ENCODE results near the gene BCL2L14.
A peak's percentile ranks its signal among the peaks of the same experiment; 100 is the strongest.

BCL2L14 gene, protein sequence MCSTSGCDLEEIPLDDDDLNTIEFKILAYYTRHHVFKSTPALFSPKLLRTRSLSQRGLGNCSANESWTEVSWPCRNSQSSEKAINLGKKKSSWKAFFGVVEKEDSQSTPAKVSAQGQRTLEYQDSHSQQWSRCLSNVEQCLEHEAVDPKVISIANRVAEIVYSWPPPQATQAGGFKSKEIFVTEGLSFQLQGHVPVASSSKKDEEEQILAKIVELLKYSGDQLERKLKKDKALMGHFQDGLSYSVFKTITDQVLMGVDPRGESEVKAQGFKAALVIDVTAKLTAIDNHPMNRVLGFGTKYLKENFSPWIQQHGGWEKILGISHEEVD

DNA sequence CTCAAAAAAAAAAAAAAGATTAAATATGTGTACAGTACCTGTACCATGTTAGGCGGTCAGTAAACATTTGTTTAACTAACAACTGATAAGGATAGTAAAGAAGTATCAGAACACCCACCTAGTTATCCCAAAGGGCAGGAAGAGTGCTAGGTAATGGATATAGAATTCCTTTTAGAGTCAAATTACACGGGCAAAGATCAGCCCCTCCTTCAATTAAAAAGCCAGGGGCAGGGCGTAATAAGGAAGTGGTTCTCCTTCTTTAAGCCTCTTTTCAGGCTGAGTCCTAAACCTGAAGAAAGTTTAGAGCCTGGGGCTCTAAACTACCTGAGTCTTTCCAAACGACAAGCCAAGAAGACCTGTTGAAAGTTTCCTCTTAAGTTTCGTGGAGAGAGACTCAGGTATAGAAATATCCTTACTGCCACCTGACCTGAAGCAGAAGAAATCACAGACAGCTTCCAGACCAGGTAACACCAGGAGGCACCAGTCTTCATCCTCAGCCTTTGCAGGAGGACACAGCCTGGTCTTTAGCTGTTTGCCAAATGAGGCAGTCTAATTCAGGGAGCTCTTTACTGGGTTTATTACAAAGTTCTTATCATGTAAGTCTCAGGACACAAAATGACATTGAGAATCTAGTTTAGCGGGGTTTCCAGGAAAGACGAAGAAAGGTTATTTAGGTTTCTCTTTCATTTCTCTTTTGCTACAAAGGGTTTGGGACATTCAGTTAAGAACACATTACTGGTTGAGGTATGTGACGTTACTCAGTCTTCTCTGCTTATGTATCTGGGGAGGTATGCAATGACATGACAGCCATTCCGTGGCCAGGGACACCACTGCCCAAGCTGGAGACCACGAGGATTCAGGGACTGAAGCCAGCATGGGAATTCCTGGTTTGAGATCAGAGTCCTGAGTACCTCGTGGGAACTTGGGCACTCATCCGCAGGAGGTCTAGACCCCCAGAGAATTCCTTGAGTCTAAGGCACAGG, at the start of gene BCL2L14:
Gene BCL2L14 (plus strand): TSS at position 266 of the 983 bp plus-strand sequence. CDS start 8,367 bp downstream, outside the sequence.
- peak within 1 kb of the TSS; percentile 53 for H3K27ac ChIP-seq

DNA sequence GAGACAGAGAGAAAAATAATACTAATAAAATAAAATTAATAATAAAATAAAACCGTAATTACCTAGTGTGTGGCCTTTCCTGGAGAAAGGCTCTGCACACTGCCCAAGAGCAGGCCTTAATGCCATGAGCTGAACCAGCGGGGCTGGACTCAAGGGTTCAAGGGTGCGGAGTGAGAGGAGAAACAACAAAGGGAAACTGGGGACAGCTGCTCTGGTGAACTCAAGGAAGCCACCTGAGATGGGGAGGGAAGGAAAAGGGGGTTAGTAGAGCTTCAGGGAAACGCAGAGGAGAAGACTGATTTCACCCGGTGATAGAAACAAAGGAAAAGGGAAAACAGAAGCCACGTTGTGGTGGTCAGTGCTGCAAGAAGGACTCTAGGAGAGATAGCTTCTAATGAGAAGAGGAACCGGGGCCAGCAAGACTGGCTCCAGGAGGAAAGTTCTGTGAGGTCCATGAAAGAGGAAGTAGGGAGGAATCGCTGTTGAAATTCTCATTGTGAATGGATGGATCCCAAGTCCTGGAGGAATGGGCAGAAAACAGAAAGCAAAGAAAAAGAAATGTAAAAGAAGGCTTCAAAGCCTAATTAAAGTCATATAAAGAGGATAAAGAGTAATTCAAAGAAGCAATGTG, 48.3 kb upstream of the BCL2L14 start:
- TF ChIP-seq, protein P1, sequence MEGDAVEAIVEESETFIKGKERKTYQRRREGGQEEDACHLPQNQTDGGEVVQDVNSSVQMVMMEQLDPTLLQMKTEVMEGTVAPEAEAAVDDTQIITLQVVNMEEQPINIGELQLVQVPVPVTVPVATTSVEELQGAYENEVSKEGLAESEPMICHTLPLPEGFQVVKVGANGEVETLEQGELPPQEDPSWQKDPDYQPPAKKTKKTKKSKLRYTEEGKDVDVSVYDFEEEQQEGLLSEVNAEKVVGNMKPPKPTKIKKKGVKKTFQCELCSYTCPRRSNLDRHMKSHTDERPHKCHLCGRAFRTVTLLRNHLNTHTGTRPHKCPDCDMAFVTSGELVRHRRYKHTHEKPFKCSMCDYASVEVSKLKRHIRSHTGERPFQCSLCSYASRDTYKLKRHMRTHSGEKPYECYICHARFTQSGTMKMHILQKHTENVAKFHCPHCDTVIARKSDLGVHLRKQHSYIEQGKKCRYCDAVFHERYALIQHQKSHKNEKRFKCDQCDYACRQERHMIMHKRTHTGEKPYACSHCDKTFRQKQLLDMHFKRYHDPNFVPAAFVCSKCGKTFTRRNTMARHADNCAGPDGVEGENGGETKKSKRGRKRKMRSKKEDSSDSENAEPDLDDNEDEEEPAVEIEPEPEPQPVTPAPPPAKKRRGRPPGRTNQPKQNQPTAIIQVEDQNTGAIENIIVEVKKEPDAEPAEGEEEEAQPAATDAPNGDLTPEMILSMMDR (conservative IDR thresholded peaks at IDR 0.05): no peak
- H3K27ac ChIP-seq: no peak overlapping the region

More for the DNA sequence above, at the start of gene BCL2L14:
- TF ChIP-seq, protein P1 (conservative IDR thresholded peaks at IDR 0.05): peak; percentile 34

DNA sequence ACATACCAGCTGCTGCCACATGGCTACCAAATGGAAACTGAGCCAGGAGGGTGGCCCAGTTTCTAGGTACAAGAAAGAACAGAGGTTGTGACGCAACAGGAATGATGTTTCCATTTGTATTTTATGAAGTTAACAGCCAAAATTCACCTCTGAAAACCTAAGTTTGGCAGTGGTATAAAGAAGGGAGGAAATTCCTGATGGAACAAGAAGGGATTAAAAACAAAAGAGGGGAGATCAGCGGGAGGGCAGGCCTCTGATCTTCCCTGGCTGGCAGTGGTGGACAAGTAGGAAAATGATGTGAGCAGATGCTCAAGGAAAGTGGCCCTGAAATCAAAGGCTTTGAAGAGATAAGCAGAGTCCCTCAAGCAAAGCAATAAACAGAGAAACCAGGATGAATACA, 47.3 kb upstream of the BCL2L14 start:
- TF ChIP-seq, protein P1 (conservative IDR thresholded peaks at IDR 0.05): no peak

DNA sequence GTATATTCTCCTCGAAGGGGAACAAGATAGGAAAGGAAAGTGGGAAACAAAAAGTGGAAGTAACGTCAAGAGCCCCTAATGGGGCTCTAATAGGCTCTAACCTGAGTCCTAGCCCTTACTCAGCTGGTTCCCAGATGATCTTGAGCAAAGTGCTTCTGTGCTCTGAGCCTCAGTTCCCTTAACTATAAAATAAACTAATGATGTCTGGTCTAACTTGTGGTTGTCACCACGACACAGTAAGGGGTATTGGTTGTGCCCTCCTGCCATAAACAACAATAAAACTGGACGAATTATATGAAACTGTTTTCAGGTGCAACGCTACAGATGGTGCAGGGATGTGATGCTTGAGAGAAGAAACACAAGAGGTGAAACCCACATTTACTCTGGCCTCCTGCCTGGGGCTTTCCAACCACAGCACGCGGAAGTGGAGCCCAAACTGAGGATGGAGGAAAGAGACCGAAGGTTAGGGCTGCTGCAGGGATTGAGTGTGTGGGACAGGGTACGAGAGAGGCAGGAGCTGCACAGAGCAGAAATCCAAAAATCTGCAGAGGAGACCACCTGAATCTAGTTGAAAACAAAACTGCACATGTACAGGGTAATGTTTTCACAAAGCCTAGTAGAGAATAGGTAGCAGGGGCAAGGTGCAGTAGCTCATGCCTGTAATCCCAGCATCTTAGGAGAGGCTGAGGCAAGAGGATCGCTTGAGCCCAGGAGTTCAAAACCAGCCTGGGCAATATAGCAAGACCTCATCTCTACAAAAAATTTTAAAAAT, 45.6 kb upstream of the BCL2L14 start:
- peak overlapping the region; percentile 57 for H3K27ac ChIP-seq
- TF ChIP-seq, protein P1 (conservative IDR thresholded peaks at IDR 0.05): no peak

More for the DNA sequence above, 47.3 kb upstream of the BCL2L14 start:
- H3K27ac ChIP-seq: no peak overlapping the region

DNA sequence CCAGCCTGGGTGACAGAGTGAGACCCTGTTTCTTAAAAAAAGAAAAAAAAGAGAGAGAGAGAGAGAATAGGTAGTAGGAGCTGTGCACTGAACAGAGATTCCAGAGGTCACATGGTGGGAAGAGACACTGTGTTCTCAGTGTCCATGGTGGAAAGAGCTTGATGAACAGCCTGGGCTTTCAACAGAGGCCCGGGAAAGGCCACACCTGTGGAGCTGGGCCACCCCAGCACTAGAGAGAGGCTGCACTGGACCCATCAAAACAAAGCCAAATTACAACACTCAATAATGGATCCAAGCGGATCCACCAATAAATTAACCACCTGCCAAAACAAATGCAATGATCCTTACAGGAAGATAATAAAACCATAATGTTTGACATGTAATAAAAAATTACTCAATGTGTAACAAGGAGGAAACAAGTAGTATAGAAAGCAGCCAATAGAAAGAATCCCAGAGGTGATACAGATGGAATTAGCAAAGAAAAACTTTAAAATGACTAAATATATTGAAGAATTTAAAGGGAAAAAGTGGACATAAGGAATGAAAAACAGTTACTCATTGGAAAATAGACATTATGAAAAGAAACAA, 44.8 kb upstream of the BCL2L14 start:
- TF ChIP-seq, protein P1 (conservative IDR thresholded peaks at IDR 0.05): no peak
- peak overlapping the region; percentile 57 for H3K27ac ChIP-seq

DNA sequence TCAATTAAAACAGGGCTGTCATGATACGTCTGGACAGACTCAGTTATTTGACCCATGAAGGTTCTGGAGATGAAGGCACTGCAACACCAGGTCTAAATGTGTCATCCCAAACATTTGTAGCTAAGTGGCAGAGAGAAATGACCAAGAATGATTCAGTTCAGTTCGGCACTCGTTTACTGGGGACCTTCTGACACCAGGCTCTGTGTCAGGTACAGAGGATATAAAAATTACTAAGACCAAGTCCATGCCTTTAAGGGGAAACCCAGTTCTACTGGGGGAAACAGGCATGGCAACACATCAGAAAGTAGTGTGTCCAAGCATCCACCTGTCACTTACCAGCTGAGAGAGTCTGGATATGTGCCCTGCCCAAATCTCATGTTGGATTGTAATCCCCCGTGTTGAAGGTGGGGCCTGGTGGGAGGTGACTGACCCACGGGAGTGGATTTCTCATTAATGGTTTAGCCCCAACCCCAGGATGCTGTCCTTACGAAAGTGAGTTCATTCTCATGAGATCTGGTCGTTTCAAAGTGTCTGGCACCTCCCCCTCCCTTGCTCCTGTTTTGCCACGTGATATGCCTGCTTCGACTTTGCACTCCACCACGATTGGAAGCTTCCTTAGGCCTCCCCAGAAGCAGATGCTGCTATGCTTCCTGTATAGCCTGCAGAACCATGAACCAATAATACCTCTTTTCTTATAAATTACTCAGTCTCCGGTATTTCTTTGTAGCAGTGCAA, 41.9 kb upstream of the BCL2L14 start:
- no peak overlapping the region for H3K27ac ChIP-seq
- TF ChIP-seq, protein P1 (conservative IDR thresholded peaks at IDR 0.05): no peak

Measured in VCaP (cell line).